K562 (cell line): ENCODE data around the gene LIN28A. TPM values are rescaled to one million over a fixed set of nuclear protein-coding genes. Genes with fewer than 3 reads are reported as not detected.

ENCODE experiments used
- ATAC-seq: fragments of 200-7000 bp; cut with Tn5 transposase; 3 replicates; pipeline ENCODE4 v1.9.1; 2020; ENCODE audit warnings: moderate library complexity
- BruUV-seq: library from RNA; stranded (reverse); fragments of 400-500 nt; replicated peaks from 2 replicates; lab custom pipeline; 2021; lab: Mats Ljungman, UMichigan
- CTCF ChIA-PET: fragments of 300-600 bp; formaldehyde crosslinking; extraction: SDS; loops from one replicate; lab custom pipeline; 2021; ENCODE audit warnings: low intra/inter-chr PET ratio; lab: Yijun Ruan, JAX
- POLR2A ChIA-PET: fragments of 300-600, 350-650 bp; sonication (Branson Sonifier 250); formaldehyde crosslinking; extraction: SDS; loops from one replicate; lab custom pipeline; 2021; ENCODE audit warnings: antibody characterized with exemption, inconsistent platforms; lab: Yijun Ruan, JAX
- DNase-seq, 4 experiments: peaks; one replicate each; pipeline versions ENCODE4 v3.0.0 to v3.0.0-alpha.2; 2011 to 2018; ENCODE audit warnings: low spot score in 3 of 4, mixed read lengths in 3 of 4; ENCODE audit errors: extremely low read depth in 1 of 4
- FAIRE-seq: peaks from 2 replicates; lab custom pipeline; 2011; peaks lifted over from hg19 to GRCh38; lab: Jason Lieb, UNC
- H2AFZ ChIP-seq: 2 replicates; pipeline ENCODE4 v1.6.0; 2011; ENCODE audit warnings: low read depth, low read length, control low read depth, inconsistent platforms
- H3K27ac ChIP-seq: fragments of 200-600 bp; 3 replicates; pipeline ENCODE4 v1.8.0; 2011; ENCODE audit warnings: low read depth, mild to moderate bottlenecking, control low read depth, inconsistent platforms, low read length, moderate library complexity, mixed read lengths; ENCODE audit errors: extremely low read depth
- H3K27me3 ChIP-seq, 2 experiments: fragments of 300-600 bp in 1 of 2; 2 replicates in 1 of 2; 3 replicates in 1 of 2; pipeline versions ENCODE4 v1.6.0 to v1.8.0; 2011; ENCODE audit warnings: inconsistent platforms in 2 of 2, low read length in 2 of 2, mild to moderate bottlenecking in 1 of 2, mixed read lengths in 1 of 2, moderate library complexity in 1 of 2; ENCODE audit not compliant: control insufficient read depth in 2 of 2, insufficient read depth in 2 of 2
- H3K36me3 ChIP-seq: fragments of 300-600 bp; 3 replicates; pipeline ENCODE4 v1.8.0; 2011; ENCODE audit warnings: mild to moderate bottlenecking, low read length, inconsistent platforms; ENCODE audit not compliant: control insufficient read depth, insufficient read depth
- H3K4me1 ChIP-seq, 2 experiments: fragments of 200-600 bp in 1 of 2; replicated peaks in 1 of 2; 2 replicates in 1 of 2; 3 replicates in 1 of 2; pipeline versions ENCODE4 v1.5.1 to v1.8.0; 2011; ENCODE audit warnings: inconsistent platforms in 2 of 2, low read length in 2 of 2, mild to moderate bottlenecking in 1 of 2, mixed read lengths in 1 of 2, moderate library complexity in 1 of 2; ENCODE audit not compliant: control insufficient read depth in 2 of 2, insufficient read depth in 2 of 2
- H3K4me2 ChIP-seq: 2 replicates; pipeline ENCODE4 v1.6.1; 2011; ENCODE audit warnings: low read length, control low read depth, inconsistent platforms, mixed read lengths; ENCODE audit not compliant: insufficient read depth
- H3K4me3 ChIP-seq: fragments of 200-600 bp; sonication (generic), shearing (Covaris generic); 2 replicates; pipeline ENCODE4 v1.5.1; 2016; ENCODE audit warnings: control low read depth, inconsistent platforms
- H3K79me2 ChIP-seq: fragments of 200-600 bp; 3 replicates; pipeline ENCODE4 v1.8.0; 2011; ENCODE audit warnings: low read length, inconsistent platforms; ENCODE audit not compliant: control insufficient read depth, insufficient read depth
- H3K9ac ChIP-seq, 2 experiments: 2 replicates each; pipeline versions ENCODE4 v1.6.0 to v1.6.1; 2011; ENCODE audit warnings: low read depth in 2 of 2, low read length in 2 of 2, control low read depth in 1 of 2, inconsistent platforms in 1 of 2, mild to moderate bottlenecking in 1 of 2, mixed read lengths in 1 of 2; ENCODE audit not compliant: insufficient read depth in 1 of 2
- H3K9me1 ChIP-seq: one replicate; pipeline ENCODE4 v1.6.0; 2011; ENCODE audit warnings: inconsistent platforms, mild to moderate bottlenecking, low read length, moderate library complexity; ENCODE audit not compliant: control insufficient read depth, insufficient read depth
- H3K9me3 ChIP-seq: replicated peaks from 2 replicates; pipeline ENCODE4 v1.5.1; 2011; ENCODE audit warnings: low read depth, low read length, inconsistent platforms; ENCODE audit not compliant: control insufficient read depth, insufficient read depth
- H4K20me1 ChIP-seq: replicated peaks from 2 replicates; pipeline ENCODE4 v1.6.1; 2011; ENCODE audit warnings: low read length, inconsistent platforms, mixed read lengths; ENCODE audit not compliant: control insufficient read depth, insufficient read depth
- CHCHD3 ChIP-seq: fragments of 250-450 bp; sonication (Bioruptor Pico); IDR thresholded peaks from 2 replicates; pipeline ENCODE4 v2.1.2; 2022; ENCODE audit warnings: mild to moderate bottlenecking
- HMBOX1 ChIP-seq: sonication (generic); IDR thresholded peaks from 2 replicates; pipeline ENCODE4 v1.6.1; 2016
- SPI1 ChIP-seq: IDR thresholded peaks from 2 replicates; pipeline ENCODE4 v1.6.1; 2011; ENCODE audit warnings: low read depth, low read length, control low read depth, borderline replicate concordance
- WHSC1 ChIP-seq: IDR thresholded peaks from one replicate; pipeline ENCODE4 v1.6.1; 2012; ENCODE audit warnings: low read length, control low read depth, inconsistent platforms
- WGBS: fragments of 100-300 bp; shearing (Covaris generic); methylation state at CpG from one replicate; pipeline ENCODE4 v1.1.6; 2016; ENCODE audit warnings: low coverage, mixed read lengths; ENCODE audit not compliant: insufficient coverage; ENCODE audit errors: missing lambda C conversion rate; 5-methylcytosine and 5-hydroxymethylcytosine counted together
- in situ Hi-C: fragments of 300-500 bp; cut with MboI; formaldehyde crosslinking; loops from 4 replicates; pipeline ENCODE4 v1.15.0; 2018; ENCODE audit warnings: inconsistent platforms, mixed read lengths
- intact Hi-C: fragments of 100-400 bp; cut with micrococcal nuclease; formaldehyde crosslinking; loops from 2 replicates; pipeline ENCODE4 v1.14.2; 2022
- polyA plus RNA-seq, 8 experiments: library from polyadenylated mRNA; depleted of rRNA in 4 of 8; stranded (reverse) in 5 of 8; unstranded in 3 of 8; fragments of >200 nt; fragmentation: Nextera tagmentation in 2 of 8; fragmentation: Illumina TruSeq in 1 of 8; extraction: Ambion mirVana in 2 of 8; extraction: Trizol in 1 of 8; gene quantifications; 2 replicates each; pipeline versions ENCODE4 v1.2.1 to v1.2.3, GENCODE V29; 2011 to 2014; ENCODE audit warnings: inconsistent platforms in 1 of 8, missing spikeins in 1 of 8
- total RNA-seq, 7 experiments: library from RNA; depleted of rRNA in 6 of 7; stranded (reverse); fragments of >200 nt in 6 of 7; fragmentation: Illumina TruSeq in 2 of 7; extraction: Trizol in 2 of 7; gene quantifications; 2 replicates each; pipeline versions ENCODE4 v1.2.1 to v1.2.3, GENCODE V29; 2011 to 2021; ENCODE audit warnings: low replicate concordance in 1 of 7

LIN28A gene
- total and polyA plus RNA-seq, 9 of the 15 experiments (the other 6 are each of a cell fraction or from before 2014, with no cell fraction given), result 0.80 to 5.4 (median 3.9) TPM

DNA sequence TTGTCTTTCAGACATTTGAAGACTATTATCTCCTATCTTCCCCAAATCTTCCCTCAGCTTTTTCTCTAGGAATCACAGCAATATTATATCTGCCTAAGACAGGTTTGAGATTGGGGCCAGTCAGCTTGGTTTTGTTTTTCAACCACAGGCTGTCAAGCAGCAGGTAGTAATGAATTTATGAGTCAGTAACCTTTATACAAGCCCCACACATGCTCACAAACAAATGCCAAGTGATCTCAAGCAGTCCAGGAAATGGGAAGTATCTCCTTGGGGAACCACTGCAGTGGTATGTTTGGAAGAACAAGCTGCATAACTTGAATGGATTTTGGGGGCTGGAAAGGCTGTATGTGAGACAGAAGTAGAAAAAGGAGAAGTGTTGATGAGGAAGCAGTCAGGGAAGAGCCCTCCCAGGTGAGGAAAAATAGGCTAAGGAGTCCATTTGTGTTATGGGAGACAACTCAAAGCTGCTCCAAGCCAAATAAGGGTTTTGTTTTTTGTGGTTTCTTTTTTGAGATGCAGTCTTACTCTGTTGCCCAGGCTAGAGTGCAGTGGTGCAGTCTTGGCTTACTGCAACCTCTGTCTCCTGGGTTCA, 23.6 kb downstream of the LIN28A start:
- Histone ChIP-seq H3K4me1 (peaks cover 7 to 16% of the 10 kb centered on the region in 2 experiments; a peak in 4 of 5 replicates), H3K27me3 (no peaks in the 10 kb centered on the region)
- POLR2A ChIA-PET, result interaction anchor here (0.6 to 1.2 kb wide), 3 partner anchors 22 to 283 kb away, joined by 3 to 4 read pairs (median 3); no protein-coding TSS in a partner anchor
- TF ChIP-seq HMBOX1 (no peak), SPI1 (peak; percentile 54; the same call in 1 of the 2 replicates)
- TF ChIP-seq, all 486 proteins: peak for 1
- FAIRE-seq (no peak), DNase-seq (no peak), ATAC-seq (no peak)
- Histone ChIP-seq H3K9ac (no peak overlapping the region), H3K4me3 (no peak overlapping the region), H2AFZ (no peak overlapping the region), H3K27ac (no peak overlapping the region), H3K4me2 (no peak overlapping the region), H3K9me1 (no peaks in the 10 kb centered on the region), H4K20me1 (no peaks in the 10 kb centered on the region), H3K79me2 (peaks cover 32% of the 10 kb centered on the region), H3K9me3 (no peaks in the 10 kb centered on the region), H3K36me3 (peaks cover 40% of the 10 kb centered on the region; the same call in 2 of the 3 replicates)
- BruUV-seq, result no TSS peak
- CTCF ChIA-PET, result interaction anchor here (0.6 kb wide), 1 partner anchor 554 kb away, joined by 4 read pairs; no protein-coding TSS in a partner anchor
- intact Hi-C loops, result no loop called here
- in situ Hi-C loops, result no loop called here

- ChIA-PET POLR2A (interaction anchor here (0.7 to 0.8 kb wide), 2 partner anchors 12 to 34 kb away, joined by 3 read pairs; partner anchors contain the start of gene HMGN2), CTCF (no interaction called here)
- H3K27ac ChIP-seq, result no peak overlapping the region
- H3K4me1 ChIP-seq, result peaks cover 0 to 6% of the 10 kb centered on the region in 2 experiments; a peak in 2 of 5 replicates
- H3K36me3 ChIP-seq, result peaks cover 72% of the 10 kb centered on the region
- no TSS peak for BruUV-seq
- H3K9ac ChIP-seq, result no peak overlapping the region
- H3K79me2 ChIP-seq, result peaks cover 14% of the 10 kb centered on the region
- H2AFZ ChIP-seq, result no peak overlapping the region
- no peaks in the 10 kb centered on the region for H3K9me1 ChIP-seq
- DNase-seq (no peak), FAIRE-seq (no peak), ATAC-seq (no peak)
- in situ Hi-C loops (no loop called here), intact Hi-C loops (no loop called here)
- H3K4me3 ChIP-seq, result no peak overlapping the region
- no peaks in the 10 kb centered on the region for H4K20me1 ChIP-seq
- H3K4me2 ChIP-seq, result no peak overlapping the region
- WGBS, result 91% methylated on average over 6 of the region's 6 CpGs
- TF ChIP-seq WHSC1, result no peak
- no peak for TF ChIP-seq CHCHD3 (CRISPR knock-in tag)
- H3K27me3 ChIP-seq, result no peaks in the 10 kb centered on the region
- H3K9me3 ChIP-seq, result no peaks in the 10 kb centered on the region
Measured at GRCh38 chr1:26438041-26438440, 27.4 kb downstream of the LIN28A start.
